NT2/D1 (cell line): ENCODE measurements around the gene RNU11.
"Not testable (repeated sequence)": the region's sequence is repeated elsewhere in the genome, so short reads cannot be mapped to it uniquely, and the experiment has no call there.

Source experiments
- DNase-seq: peaks from one replicate; pipeline ENCODE4 v3.0.0-alpha.2; 2011; ENCODE audit warnings: low read depth, low spot score
- H3K27me3 ChIP-seq: 2 replicates; pipeline ENCODE4 v1.6.0; 2011; ENCODE audit warnings: mild to moderate bottlenecking; ENCODE audit not compliant: insufficient read length, insufficient read depth
- H3K36me3 ChIP-seq: 2 replicates; pipeline ENCODE4 v1.6.1; 2011; ENCODE audit warnings: mild to moderate bottlenecking, low read length, mixed read lengths; ENCODE audit not compliant: insufficient read depth, insufficient read length
- H3K4me1 ChIP-seq: 2 replicates; pipeline ENCODE4 v1.5.1; 2011; ENCODE audit not compliant: insufficient read depth, insufficient read length
- H3K4me3 ChIP-seq: 2 replicates; pipeline ENCODE4 v1.5.1; 2011; ENCODE audit warnings: low read depth; ENCODE audit not compliant: insufficient read length
- H3K9ac ChIP-seq: 2 replicates; pipeline ENCODE4 v1.6.0; 2011; ENCODE audit warnings: low read depth; ENCODE audit not compliant: insufficient read length
- H3K9me3 ChIP-seq: 2 replicates; pipeline ENCODE4 v1.5.1; 2011; ENCODE audit warnings: mild to moderate bottlenecking, low read length; ENCODE audit not compliant: insufficient read depth
- SUZ12 ChIP-seq: IDR thresholded peaks from 2 replicates; pipeline ENCODE4 v1.6.1; 2011; ENCODE audit not compliant: insufficient read length, insufficient read depth; ENCODE audit errors: extremely low read depth
- YY1 ChIP-seq: IDR thresholded peaks from 2 replicates; pipeline ENCODE4 v1.6.1; 2011; ENCODE audit not compliant: insufficient read length, insufficient read depth
- ZNF274 ChIP-seq: IDR thresholded peaks from 2 replicates; pipeline ENCODE4 v1.6.1; 2011; ENCODE audit warnings: mild to moderate bottlenecking, low read depth, low read length

Gene RNU11

GRCh38 chr1:28668191-28668955 lies 20.0 kb downstream of the RNU11 start, which contains the start of gene GMEB1:
GMEB1 (plus strand) TSS chr1:28668784; CDS start chr1:28683613, 14,829 bp downstream.
- Histone ChIP-seq H3K27me3 (no peaks in the 10 kb centered on the region), H3K4me3 (peak within 1 kb of the TSS; percentile 76), H3K9ac (peak within 1 kb of the TSS; percentile 95), H3K9me3 (no peaks in the 10 kb centered on the region), H3K4me1 (peaks cover 7% of the 10 kb centered on the region), H3K36me3 (peaks cover under 1% of the 10 kb centered on the region)
- TF ChIP-seq SUZ12 = no peak
- no peak for TF ChIP-seq YY1
- no peak for TF ChIP-seq ZNF274
- peak; percentile 91 for DNase-seq

GRCh38 chr1:28668956-28669723 lies 20.7 kb downstream of the RNU11 start:
- Histone ChIP-seq H3K4me1 (peaks cover 7% of the 10 kb centered on the region), H3K36me3 (peaks cover 4% of the 10 kb centered on the region), H3K27me3 (no peaks in the 10 kb centered on the region), H3K9ac (peak overlapping the region; percentile 94), H3K9me3 (no peaks in the 10 kb centered on the region), H3K4me3 (peak overlapping the region; percentile 76)
- TF ChIP-seq SUZ12 (no peak), ZNF274 (no peak), YY1 (no peak)
- no peak for DNase-seq

GRCh38 chr1:28671254-28671780 lies 22.9 kb downstream of the RNU11 start:
- Histone ChIP-seq H3K4me1 (peaks cover 2% of the 10 kb centered on the region), H3K9me3 (no peaks in the 10 kb centered on the region), H3K27me3 (no peaks in the 10 kb centered on the region), H3K9ac (no peak overlapping the region), H3K4me3 (no peak overlapping the region), H3K36me3 (peaks cover 4% of the 10 kb centered on the region)
- TF ChIP-seq YY1 (no peak), ZNF274 (no peak), SUZ12 (no peak)
- DNase-seq = no peak

- not testable (repeated sequence) for DNase-seq, H3K27me3 ChIP-seq
These were observed 24.6 kb downstream of the RNU11 start for GRCh38 chr1:28672971-28673370.

GRCh38 chr1:28675924-28676257 lies 27.5 kb downstream of the RNU11 start:
- H3K4me1 ChIP-seq = peaks cover 2% of the 10 kb centered on the region
- H3K27me3 ChIP-seq = no peaks in the 10 kb centered on the region
- no peak overlapping the region for H3K4me3 ChIP-seq
- TF ChIP-seq ZNF274 (no peak), YY1 (no peak)
- no peak for DNase-seq
- no peak overlapping the region for H3K9ac ChIP-seq
- no peaks in the 10 kb centered on the region for H3K9me3 ChIP-seq
- peaks cover 4% of the 10 kb centered on the region for H3K36me3 ChIP-seq

More at GRCh38 chr1:28672971-28673370, 24.6 kb downstream of the RNU11 start:
- H3K4me3 ChIP-seq, H3K9ac ChIP-seq, H3K36me3 ChIP-seq, H3K9me3 ChIP-seq, H3K4me1 ChIP-seq: not testable (repeated sequence)

GRCh38 chr1:28680151-28680550 lies 31.8 kb downstream of the RNU11 start:
- Histone ChIP-seq H3K27me3 (no peaks in the 10 kb centered on the region), H3K36me3 (peaks cover 6% of the 10 kb centered on the region)
- TF ChIP-seq ZNF274 (no peak), YY1 (no peak), SUZ12 (no peak)

GRCh38 chr1:28682840-28683239 lies 34.4 kb downstream of the RNU11 start:
- peaks cover 16% of the 10 kb centered on the region for H3K36me3 ChIP-seq
- TF ChIP-seq YY1 (no peak), SUZ12 (no peak), ZNF274 (no peak)
- H3K4me3 ChIP-seq = no peak overlapping the region
- no peaks in the 10 kb centered on the region for H3K4me1 ChIP-seq
- no peak overlapping the region for H3K9ac ChIP-seq
- DNase-seq = no peak
- no peaks in the 10 kb centered on the region for H3K9me3 ChIP-seq
- no peaks in the 10 kb centered on the region for H3K27me3 ChIP-seq

More at GRCh38 chr1:28680151-28680550, 31.8 kb downstream of the RNU11 start:
- H3K4me1 ChIP-seq = no peaks in the 10 kb centered on the region
- H3K9me3 ChIP-seq = no peaks in the 10 kb centered on the region
- no peak for DNase-seq
- no peak overlapping the region for H3K4me3 ChIP-seq
- no peak overlapping the region for H3K9ac ChIP-seq
